CD1c-positive myeloid dendritic cell (primary cell): Measurements from ENCODE around the gene MED14.

ENCODE experiments used
- DNase-seq: peaks from one replicate; pipeline ENCODE4 v3.0.0-alpha.2; 2016; ENCODE audit errors: extremely low spot score

MED14 gene

GRCh38 chrX:40663078-40663740 lies 72.1 kb downstream of the MED14 start:
- DNase-seq: no peak

- DNase-seq: no peak
These were observed 73.9 kb downstream of the MED14 start for GRCh38 chrX:40661489-40661888.

- no peak for DNase-seq
These were observed 75.0 kb downstream of the MED14 start for GRCh38 chrX:40660381-40660780.

- no peak for DNase-seq
These were observed 81.8 kb downstream of the MED14 start for GRCh38 chrX:40653535-40653934.

- peak; percentile 9 for DNase-seq
These were observed 82.7 kb downstream of the MED14 start for GRCh38 chrX:40652664-40653063.

- DNase-seq: peak; percentile 72
These were observed 83.6 kb downstream of the MED14 start for GRCh38 chrX:40651620-40652223.

- DNase-seq: peak; percentile 94
These were observed 87.8 kb downstream of the MED14 start, which contains the start of gene CXorf38 for GRCh38 chrX:40647307-40648197. CXorf38 (minus strand) TSS chrX:40647561; CDS start chrX:40647520, 41 bp downstream.

- peak; percentile 29 for DNase-seq
These were observed 88.6 kb downstream of the MED14 start for GRCh38 chrX:40646489-40647306.

GRCh38 chrX:40644821-40645358 lies 90.5 kb downstream of the MED14 start:
- peak; percentile 80 for DNase-seq

GRCh38 chrX:40644176-40644575 lies 91.2 kb downstream of the MED14 start:
- DNase-seq: peak; percentile 73

- no peak for DNase-seq
These were observed 97.7 kb downstream of the MED14 start for GRCh38 chrX:40637687-40638086.

- no peak for DNase-seq
These were observed 103.1 kb downstream of the MED14 start for GRCh38 chrX:40632199-40632598.

GRCh38 chrX:40628506-40628905 lies 106.8 kb downstream of the MED14 start:
- no peak for DNase-seq

GRCh38 chrX:40625294-40625693 lies 110.0 kb downstream of the MED14 start:
- DNase-seq: no peak

- DNase-seq: no peak
These were observed 111.7 kb downstream of the MED14 start for GRCh38 chrX:40623665-40624064.

GRCh38 chrX:40623139-40623536 lies 112.2 kb downstream of the MED14 start, which contains the start of gene MPC1L:
MPC1L (plus strand) TSS chrX:40623428; CDS start chrX:40623566, 138 bp downstream.
- no peak for DNase-seq

GRCh38 chrX:40622479-40623138 lies 112.7 kb downstream of the MED14 start:
- DNase-seq: no peak

GRCh38 chrX:40617566-40617965 lies 117.8 kb downstream of the MED14 start:
- DNase-seq: no peak

- no peak for DNase-seq
These were observed 119.4 kb downstream of the MED14 start for GRCh38 chrX:40615976-40616375.

GRCh38 chrX:40612511-40612910 lies 122.8 kb downstream of the MED14 start:
- no peak for DNase-seq

- DNase-seq: no peak
These were observed 128.0 kb downstream of the MED14 start for GRCh38 chrX:40607381-40607780.
